Ammon's horn (tissue), 1 donor: ENCODE measurements around the gene PTPN4.
"Not testable (repeated sequence)": the region's sequence is repeated elsewhere in the genome, so short reads cannot be mapped to it uniquely, and the experiment has no call there.

ENCODE experiments used
- DNase-seq: peaks from one replicate; pipeline ENCODE4 v3.0.0-alpha.2; 2016; ENCODE audit warnings: low spot score

PTPN4 gene

DNA sequence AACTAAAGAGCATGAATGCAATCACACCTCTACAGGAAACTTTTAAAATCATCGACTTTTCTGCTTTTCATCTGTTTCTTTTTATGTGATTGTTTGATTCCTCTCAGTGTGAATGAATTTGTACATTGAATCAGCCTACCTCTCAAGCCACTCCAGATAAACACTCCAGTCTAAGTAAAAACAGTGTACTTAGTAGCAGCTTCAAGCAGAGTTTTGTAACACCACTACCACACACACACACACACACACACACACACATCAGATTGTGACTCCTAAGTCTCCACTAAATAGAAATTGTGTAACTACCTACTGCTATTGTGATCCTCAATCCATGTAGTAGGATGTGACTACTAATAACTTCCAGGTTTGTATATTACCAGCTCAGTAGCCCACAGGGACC, 187.8 kb downstream of the PTPN4 start:
- no peak for DNase-seq

DNA sequence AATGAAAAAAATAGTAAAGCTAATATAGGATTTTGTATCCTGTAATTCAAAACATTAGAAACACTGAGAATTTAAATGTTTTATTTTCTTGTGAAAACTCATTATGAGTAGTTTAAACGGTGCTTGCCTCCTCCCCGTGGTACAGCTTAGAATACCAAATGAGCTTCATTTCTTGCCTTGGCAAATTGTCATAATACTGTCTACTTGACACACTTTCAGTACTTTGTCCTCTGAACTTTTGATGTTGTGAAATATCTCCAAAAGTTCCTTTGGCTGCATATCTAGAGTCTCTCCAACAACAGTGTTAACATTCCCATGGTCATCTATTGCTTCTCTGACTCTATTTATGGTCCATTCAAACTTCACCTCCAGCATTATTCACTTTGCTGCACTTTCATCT, 191.2 kb downstream of the PTPN4 start:
- DNase-seq, result no peak

DNA sequence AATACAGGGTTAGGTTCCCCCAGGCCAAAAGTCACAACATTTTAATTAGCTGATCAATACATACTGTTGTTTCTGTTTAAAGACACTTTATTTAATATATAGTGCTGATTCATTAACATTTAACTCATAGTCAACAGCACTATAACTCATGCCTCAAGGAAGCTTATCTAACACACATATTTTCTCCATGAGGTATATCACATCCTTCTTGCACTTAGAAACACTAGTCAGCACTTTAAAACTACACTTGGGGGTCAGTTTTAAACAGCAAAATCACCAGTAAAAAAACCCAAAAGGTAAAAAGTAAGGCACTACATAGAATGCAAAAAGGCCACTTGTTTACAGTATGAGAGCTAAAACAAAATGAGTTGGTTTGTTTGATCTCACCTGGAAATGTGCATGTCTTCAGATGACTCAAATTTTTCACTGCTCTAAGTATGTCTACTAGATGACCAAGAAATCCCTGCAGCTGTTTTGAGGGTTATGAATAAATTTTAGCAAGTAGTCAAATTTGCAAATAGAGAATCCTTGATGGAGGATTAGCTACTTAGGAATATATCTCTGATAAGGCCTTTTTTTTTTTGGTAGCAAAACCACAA, 199.0 kb downstream of the PTPN4 start:
- DNase-seq, result no peak

DNA sequence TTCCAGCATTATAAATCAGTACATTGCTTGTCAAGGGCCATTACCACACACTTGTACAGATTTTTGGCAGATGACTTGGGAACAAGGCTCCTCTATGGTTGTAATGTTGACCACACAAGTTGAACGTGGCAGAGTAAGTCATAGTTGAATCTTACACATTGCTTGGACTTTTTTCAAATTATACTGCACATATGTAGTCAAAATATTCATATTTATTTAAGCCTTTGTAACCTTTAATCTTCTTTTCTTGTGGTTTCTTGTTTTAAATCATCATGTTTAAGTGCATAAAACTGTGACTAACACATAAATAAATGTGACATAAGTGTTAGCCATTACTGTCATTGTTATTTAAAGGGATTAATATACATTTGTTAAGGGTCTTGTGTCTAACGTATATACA, 201.1 kb downstream of the PTPN4 start:
- DNase-seq, result no peak

DNA sequence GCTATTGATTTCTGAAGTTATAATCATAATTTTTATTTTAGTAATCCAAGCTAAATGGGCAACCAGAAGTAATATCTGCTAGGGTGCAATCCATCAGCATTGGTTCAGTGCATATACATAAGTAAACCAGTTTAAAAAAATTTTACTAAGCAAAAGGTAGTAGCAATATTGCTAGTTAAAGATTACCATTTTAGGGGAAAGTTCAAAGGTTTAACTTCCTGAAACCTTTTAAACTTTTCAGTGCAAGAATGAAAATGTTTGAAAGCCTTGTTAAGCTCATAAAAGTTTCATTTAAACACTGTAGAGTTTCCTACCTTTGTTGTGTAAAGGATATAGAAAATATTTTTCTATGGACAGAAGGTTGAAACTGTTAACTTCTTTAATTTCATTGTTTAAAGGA, 222.2 kb downstream of the PTPN4 start:
- DNase-seq, result no peak

DNA sequence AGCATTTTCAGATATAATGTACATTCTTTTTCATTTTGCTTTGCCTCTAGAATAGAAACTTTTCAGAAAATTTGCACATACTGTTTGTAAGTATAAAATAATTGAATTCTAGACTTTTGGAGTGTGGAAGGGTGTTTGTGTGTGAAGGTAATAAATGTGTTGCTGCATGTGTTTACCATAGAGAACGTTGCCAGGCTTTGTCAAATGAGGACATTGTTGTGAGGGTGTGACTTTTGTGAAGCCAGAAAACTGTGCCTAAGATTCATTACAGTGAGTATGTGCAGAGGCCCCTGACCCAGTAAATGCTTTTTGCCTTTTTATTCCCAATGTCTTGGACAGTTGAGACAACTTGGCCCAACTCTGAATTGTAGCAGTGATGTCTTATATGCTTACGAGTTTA, 222.8 kb downstream of the PTPN4 start:
- no peak for DNase-seq

DNA sequence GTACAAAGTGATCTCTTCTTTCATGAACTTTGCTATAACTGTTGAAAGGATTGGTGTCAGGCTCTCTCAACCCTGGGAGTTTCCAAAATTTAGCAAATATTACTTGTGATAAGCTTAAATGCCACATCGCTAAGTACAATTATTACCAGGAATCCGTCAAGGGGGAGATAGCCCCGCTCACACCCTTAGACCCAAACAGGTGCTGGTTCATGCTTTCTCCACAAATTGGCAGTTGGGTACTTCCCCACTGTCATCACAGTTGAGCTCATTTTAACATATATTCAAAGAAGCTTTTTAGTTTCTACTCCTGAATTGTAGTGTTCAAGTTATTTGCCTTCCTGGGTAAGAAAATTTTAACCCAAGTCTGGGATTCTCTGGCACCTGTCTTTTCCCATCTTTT, 223.4 kb downstream of the PTPN4 start:
- no peak for DNase-seq

DNA sequence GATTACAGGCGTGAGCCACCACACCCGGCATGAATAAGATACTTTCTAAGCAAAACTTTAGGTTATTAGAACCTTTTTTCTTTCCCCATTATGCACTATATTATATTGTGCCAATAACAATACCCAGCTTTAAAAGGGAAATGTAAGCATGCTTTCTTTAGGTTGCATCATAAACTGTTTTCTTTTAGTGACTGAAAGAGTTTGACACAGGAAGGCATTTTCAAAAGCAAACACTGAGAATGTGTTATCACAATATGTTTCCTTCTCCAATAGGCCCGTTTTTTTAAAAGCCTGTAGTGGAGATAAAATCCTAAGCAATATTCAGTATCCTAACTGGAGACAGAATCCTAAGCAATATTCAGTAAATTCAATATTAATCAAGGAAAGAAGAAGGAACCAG, 236.4 kb downstream of the PTPN4 start:
- DNase-seq, result no peak

DNA sequence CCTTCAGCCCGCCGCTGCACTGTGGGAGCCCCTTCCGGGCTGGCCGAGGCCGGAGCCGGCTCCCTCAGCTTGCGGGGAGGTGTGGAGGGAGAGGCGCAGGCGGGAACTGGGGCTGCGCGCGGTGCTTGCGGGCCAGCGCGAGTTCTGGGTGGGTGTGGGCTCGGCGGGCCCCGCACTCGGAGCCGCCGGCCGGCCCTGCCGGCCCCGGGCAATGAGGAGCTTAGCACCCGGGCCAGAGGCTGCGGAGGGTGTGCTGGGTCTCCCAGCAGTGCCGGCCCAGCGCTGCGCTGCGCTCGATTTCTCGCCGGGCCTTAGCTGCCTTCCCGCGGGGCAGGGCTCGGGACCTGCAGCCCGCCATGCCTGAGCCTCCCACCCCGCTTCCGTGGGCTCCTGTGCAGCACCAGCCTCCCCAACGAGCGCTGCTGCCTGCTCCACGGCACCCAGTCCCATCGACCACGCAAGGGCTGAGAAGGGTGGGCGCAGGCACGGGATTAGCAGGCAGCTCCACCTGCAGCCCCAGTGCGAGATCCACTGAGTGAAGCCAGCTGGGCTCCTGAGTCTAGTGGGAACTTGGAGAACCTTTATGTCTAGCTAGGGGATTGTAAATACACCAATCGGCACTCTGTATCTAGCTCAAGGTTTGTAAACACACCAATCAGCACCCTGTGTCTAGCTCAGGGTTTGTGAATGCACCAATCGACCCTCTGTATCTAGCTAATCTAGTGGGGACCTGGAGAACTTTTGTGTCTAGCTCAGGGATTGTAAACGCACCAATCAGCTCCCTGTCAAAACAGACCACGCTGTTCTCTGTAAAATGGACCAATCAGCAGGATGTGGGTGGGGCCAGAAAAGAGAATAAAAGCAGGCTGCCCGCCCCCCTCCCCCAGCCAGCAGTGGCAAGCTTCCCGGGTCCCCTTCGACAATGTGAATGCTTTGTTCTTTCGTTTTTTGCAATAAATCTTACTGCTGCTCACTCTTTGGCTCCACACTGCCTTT, 237.5 kb downstream of the PTPN4 start:
- DNase-seq, result not testable (repeated sequence)

DNA sequence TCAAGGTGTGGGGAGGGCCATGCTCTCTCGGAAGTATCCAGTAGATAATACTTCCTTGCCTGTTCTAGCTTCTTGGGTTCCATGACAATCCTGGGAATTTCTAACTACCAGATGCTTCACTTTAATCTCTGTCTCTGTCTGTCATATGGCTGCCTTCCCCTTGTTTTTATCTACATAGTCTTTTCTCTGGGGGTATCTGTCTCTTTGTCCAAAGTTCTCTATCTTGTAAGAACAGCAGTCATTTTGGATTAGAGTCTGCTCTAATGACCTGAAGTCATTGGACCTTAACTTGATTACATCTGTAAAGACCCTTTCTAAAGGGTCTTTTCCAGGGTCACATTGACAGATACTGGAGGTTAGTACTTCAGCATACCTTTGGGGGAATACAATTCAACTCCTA, 241.7 kb downstream of the PTPN4 start:
- no peak for DNase-seq

DNA sequence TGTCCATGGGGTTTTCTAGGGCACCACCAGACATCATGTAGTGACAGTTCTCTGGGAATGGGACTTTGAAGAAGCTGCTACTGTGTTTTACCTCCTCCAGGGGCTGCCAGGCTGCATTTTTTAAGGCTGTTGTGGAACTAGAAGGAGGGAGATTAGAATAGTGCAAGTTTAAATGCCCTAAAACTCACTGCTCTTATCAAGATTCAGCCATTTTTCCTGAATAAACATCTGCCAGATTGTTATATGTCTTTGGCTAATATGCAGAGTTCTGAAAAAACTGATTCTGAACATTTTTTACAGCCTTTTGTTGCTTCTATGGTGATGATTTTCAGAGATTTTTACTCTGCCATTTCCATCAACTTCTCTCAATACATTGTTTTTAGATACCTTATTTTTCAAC, 244.5 kb downstream of the PTPN4 start:
- no peak for DNase-seq

DNA sequence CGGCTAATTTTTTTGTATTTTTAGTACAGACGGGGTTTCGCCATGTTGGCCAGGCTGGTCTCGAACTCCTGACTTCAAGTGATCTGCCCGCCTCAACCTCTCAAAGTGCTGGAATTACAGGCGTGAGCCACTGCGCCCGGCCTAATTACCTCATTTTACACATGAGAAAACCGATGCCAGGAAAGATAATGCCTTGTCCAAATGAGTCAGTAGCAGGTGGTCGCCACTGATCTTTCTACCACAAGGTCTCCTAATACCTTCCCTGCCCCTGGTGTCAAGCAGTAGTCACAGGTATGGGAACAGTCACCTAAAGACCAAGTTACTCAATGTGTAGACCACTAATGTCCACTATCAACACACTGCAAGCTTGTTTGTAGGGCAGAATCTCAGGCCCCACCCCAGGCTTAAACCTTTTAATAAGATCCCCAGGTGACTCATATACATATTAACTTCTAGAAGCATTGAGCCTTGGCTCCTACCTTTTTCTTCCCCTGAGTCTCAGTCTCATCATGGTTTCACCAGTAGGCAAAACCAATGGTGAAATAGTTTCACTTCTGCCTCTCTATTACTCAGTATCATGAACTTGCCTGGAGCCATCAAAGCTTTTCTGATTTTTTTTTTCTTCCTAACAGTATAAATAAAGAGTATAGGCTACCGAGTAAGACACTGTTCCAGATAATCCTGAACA, 246.3 kb downstream of the PTPN4 start:
- no peak for DNase-seq

DNA sequence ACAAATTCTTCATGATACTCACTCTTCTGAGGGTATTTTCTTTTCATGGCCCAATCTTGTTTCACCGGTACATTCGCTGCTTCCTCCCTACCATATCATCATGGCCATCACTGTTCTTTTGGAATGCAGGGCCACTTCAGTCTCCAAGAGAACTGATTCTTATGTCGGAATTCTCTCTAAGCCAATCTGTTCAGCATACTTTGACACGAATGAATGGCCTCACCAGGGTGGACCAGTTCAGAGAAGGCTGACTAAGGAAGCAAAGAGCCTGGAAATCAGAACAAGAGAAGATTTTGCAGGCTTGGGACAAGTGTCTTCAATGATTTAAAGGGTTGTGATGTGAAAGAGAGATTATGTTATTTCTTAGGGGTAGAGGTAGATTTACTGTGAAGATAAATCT, 248.1 kb downstream of the PTPN4 start:
- no peak for DNase-seq

DNA sequence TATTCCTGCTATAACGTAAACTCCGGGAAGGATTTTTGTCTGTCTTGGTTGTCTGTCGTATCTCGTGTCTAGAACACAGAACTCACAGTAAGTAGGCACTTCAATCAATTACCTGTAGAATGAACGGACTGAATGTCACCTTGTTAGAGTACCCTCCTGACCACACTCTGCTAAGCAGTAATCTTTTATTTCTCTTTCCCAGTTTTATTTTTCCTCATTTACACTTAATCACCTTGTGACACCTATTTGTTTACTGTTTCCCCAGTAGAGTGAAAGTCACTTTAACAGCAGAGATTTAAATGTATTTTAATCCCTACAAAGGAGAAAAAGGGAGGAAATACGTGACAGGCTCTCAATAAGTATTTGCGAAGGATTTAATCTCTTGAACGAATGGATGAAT, 252.6 kb downstream of the PTPN4 start:
- DNase-seq, result no peak

DNA sequence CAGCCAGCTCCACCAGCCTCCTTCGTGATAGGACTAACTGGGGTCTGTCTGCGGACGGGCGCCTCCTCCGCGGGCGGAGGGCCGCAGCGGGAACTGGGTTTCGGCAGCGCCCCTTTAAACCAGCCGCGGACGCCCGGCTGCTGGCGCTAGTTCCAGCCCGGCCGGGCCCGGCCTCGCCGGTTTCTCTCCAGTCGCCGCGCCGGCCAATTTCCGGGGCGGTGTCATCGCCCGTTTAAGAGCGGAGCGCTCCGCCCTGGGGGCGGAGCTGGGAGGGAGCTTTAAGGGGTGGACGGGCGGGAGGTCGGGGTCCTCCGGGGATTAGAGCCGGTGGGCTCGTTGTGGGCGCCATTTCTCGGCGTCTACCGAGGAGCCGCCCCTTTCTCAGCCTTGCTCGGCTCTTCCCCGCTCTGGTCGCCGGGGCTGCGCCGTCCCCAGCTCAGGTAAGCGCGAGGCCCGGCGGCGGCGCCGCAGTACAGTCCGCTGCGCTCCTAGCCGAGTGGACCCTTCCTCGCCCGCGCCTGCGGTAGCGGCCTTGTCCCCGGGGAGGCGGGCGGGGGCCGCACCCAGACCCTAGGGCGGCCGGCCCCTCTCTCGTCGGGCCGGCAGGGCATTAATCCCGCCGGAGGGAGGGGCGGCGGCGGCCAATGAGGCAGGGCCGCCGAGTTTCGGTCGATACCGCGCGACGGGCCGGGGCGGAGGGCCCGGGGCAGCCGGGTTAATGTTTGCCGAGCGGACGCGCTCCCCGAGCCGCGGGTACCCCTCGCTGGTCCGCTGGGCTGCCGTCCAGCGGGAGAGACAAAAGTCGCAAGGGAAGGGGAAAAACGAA, 253.3 kb downstream of the PTPN4 start, which contains the start of gene EPB41L5:
Gene EPB41L5, plus strand, starts transcription at position 307 of the 826 bp plus-strand sequence. CDS start 6,008 bp downstream, outside the sequence.
- DNase-seq, result peak; percentile 85

DNA sequence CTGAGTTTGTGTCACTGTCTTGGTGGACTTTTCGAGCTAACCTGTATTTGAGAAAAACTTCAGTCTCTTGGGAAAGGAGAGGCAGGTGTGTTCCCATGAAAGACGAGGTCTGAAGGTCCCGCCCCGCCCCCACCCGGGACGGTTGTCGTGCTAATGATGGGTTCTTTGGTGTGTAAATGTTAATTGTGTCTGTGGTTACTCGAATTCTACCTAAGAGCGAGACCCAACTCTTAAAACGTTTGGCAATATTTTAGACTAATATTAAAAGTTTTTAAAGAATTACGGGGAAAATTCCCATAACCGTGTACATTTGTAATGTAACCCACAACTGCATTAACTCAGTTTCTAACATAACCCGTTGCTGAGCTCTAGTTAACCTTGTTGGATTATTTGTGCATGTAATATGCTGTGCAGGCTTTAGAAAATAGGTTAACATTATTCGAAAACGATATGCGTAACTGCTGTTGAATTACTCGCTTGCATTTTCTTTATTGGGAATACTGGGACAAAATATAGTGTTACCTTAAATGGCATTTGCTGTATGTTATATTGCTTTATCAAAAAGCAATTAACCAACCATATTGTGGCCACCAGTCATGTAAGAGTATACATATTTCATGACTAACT, 254.0 kb downstream of the PTPN4 start:
- DNase-seq, result no peak

DNA sequence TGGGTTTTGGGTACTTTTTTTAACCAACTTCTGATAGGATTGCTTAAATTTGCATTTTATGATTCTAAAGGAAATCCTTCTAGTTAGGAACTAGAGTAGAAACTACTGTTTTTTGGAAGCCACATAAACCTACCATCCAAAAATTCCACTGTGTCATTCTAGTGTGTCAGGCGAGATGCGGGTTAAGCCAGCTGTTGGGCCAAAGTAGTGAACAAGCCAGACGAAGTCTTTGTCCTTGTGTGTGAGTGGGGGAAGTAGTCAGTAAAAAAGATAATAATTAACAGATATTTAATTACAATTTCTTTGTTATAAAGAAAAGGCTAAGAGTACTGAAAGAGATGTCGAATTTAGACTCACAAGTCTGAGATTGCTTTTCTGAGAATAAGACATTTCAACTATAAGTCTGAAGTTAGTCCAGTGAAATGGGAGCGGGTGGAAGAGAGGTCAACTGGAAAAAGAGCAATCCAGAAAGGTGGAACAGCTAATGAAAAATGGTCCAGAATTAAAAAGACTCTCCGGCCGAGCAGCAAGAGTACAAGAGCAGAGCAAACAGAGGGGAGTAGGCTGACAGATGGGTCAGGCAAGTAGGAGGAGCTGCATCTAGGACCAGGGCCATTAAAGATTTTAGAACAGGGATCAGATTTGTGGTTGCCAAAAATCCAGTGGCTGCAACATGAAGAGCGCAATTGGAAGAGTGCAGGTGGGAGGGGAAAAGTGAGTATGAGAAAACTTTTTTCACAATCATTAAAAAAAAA, 254.7 kb downstream of the PTPN4 start:
- DNase-seq, result peak; percentile 11

DNA sequence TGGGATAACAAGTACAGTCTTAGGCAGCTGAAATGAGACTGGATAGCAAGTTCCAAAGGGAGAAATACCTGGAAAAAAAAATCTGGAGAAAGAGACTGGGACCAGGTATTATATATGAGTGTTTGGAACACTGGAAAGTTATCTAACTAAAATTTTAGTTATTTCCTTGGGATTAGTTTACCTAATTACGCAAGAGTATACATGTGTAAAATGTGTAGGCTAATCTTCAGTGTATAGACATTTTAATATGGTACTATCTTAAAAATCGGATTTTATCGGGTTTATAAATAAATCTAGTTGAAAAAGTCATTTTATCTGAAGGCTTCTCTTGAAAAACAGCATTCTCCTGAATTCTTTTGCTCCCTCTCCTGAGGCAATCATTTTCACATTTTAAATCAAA, 257.1 kb downstream of the PTPN4 start:
- DNase-seq, result no peak

DNA sequence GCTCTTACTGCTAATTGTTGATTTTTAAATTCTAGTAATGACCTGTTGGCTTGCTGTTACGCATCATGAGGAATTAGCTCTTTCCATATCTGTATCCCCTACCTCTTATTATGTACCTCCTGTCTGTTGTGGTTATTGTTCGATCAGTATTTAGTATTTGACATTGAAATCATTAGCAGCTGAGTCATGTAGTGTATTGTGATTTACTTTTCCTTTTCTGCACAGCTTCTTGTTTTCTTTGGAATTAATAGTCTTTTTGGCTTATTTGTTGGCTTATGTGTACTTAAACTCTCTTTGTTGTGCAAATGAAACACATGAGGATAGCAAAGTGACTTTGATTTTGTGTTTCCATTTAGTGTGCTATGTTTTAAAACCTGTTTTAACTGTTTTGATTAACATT, 257.5 kb downstream of the PTPN4 start:
- DNase-seq, result no peak

DNA sequence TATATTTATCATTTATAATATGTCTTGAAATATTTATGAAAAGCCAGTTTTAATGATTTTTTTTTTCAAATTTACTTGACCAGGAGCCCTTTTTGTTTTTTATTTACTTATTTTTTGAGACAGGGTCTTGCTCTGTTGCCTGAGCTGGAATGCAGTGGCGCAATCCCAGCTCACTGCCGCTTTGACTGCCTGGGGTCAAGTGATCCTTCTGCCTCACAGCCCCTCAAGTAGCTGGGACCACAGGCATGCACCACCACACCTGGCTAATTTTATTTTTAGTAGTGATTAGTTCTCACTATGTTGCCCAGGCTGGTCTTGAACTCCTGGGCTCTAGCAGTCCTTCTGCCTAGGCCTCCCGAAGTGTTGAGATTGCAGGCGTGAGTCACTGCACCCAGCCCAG, 258.8 kb downstream of the PTPN4 start:
- no peak for DNase-seq

DNA sequence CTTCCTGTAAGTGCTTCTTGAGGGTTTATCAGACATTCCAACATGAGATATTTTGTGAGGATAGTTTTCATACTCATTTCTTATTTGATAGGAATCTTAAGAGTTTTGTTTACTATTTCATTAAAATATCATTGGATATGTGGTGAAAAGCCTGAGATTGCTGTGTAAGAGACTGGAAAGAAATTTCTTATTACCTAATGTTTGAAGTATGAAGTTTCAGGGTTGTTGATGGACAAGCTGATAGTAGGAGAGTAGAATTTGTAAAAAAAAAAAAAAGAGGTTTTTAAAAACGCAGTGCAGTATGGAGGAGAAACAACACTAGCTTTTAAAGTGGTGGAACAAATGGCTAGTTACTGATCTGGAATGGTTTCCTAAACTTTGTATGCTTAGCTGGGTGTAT, 260.8 kb downstream of the PTPN4 start:
- no peak for DNase-seq
